NCI-H146 treated with DMSO at 0.1 percent for 48 hours (cell line): ENCODE measurements around the gene MPPED1.

ENCODE experiments used
- DNase-seq: peaks from one replicate; lab custom pipeline; 2025; ENCODE audit not compliant: unreplicated experiment; lab: John Stamatoyannopoulos, UW

MPPED1 gene

DNA sequence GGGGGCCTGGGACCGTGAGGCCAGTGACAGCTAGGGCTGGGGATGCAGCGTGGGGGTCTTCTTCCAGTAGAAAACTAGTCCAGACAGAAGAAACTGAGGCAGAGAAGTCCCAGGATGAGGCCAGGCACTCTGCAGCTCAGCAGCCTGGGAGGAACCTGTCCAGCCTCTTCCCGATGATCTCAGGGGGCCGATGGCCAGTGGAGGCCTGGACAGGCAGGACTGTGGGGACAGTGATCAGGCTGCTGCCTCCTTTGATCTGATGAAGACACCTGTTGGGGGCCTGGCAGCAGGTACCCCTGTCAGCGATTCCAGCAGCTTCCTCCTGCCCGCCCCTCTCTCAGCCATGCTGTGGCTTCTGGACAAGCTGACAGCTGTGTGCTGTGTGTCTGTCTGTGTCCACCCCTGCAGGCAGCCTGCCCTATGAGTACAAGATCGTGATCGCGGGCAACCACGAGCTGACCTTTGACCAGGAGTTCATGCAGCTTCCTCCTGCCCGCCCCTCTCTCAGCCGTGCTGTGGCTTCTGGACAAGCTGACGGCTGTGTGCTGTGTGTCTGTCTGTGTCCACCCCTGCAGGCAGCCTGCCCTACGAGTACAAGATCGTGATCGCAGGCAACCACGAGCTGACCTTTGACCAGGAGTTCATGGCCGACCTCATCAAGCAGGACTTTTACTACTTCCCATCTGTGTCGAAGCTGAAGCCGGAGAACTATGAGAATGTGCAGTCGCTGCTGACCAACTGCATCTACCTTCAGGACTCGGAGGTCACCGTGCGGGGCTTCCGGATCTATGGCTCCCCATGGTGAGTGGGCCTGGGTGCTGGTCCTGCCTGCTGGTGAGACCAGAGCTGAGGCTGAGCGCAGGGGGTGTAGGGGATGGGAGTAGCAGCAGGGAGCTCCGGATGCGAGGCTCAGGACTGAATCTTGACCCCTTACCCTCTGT is 62.6 kb downstream of the MPPED1 start:
- DNase-seq, result no peak

DNA sequence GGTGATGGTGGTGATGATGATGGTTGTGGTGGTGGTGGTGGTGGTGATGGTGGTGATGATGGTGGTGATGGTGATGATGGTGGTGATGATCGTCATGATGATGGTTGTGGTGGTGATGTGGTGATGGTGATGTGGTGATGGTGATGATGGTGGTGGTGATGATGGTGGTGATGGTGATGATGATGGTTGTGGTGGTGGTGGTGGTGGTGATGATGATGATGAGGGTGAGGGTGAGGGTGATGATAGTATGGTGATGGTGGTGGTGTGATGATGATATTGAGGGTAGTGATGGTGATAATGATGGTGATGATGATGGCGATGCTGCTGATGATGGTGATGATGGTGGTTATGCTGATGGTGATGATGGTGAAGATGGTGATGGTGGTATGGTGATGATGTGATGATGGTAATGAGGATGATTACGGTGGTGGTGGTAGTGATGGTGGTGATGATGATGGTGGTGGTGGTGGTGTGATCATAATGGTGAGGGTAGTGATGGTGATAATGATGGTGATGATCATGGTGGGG is 63.8 kb downstream of the MPPED1 start:
- DNase-seq, result no peak

DNA sequence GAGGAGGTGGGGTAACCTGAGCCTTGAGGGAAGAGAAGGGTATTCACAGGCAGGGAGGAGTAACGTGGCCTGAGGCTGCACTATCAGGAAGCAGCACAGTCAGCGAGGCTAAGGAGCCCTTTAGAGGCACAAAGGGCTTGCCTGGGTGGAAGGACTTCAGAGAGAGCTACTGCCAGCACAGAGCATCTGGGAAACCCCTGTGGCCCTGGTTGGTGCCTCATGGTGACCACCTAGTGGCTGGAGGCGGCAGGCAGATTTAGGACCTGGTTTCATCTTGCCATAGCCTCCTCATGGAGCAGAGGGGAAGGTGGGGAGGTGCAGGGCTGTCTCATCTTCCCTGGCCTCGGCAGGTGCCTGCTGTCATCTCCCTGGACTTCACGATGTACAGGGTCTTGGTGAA is 64.5 kb downstream of the MPPED1 start:
- DNase-seq, result no peak

DNA sequence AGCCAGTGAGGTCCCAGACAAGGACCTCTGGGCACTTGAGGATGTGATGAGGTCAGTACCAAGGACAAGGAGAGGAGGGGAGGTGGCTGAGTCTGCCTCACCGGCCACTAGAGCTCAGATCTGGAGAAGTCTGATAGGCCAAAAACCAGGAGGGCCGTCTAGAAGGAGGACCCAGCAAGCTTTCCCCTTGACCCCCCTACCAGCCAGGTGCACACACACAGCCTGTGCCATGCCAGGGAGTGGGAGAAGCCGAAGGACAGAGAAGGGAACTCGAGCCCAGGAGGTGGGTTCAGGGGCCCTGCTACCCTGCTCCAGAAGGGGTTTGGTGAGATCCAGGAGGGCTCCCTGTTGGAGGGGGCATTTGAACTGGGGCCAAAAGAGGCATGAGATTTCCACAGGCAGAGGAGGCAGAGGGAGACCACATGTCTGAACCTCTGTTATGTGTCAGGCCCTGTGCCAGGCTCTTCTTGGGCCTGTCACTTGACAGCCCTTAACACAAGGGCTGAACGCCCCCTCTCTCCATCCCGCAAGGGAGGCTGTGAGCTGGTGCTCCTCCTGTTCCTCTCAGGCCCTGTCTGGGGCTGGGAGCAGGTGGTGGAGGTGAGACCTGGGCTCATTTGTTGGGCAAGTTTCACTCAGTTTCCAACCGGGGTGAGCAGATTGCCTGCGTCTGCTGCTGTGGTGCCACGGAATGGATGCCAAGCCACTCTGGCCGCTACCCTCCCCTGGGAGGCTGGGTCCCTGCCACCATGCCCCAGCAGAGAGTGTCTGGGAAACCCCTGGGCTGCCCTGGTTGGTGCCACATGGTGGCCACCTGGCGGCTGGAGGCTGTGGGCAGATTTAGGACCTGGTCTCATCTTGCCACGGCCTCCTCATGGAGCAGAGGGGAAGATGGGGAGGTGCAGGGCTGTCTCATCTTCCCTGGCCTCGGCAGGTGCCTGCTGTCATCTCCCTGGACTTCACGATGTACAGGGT is 65.2 kb downstream of the MPPED1 start:
- DNase-seq, result no peak

DNA sequence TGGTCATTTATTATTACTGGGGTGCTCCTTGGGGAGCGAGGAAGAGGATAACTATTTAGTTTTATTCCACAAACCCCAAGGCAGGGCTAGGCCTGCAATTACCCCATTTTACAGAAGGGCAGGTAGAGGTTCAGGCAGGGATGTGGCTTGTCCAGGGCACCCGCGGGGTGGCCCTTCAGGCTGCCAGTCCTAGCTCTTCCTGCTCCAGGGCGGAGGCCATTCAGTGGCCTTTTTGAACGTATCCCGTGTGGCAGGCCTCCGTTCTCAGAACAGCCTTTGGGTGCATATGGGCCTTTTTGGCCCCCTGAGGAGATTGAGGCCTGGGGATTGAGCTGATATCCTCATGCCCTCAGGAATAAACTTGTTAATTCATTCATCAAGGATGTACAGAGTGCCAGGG is 66.2 kb downstream of the MPPED1 start:
- DNase-seq, result no peak

DNA sequence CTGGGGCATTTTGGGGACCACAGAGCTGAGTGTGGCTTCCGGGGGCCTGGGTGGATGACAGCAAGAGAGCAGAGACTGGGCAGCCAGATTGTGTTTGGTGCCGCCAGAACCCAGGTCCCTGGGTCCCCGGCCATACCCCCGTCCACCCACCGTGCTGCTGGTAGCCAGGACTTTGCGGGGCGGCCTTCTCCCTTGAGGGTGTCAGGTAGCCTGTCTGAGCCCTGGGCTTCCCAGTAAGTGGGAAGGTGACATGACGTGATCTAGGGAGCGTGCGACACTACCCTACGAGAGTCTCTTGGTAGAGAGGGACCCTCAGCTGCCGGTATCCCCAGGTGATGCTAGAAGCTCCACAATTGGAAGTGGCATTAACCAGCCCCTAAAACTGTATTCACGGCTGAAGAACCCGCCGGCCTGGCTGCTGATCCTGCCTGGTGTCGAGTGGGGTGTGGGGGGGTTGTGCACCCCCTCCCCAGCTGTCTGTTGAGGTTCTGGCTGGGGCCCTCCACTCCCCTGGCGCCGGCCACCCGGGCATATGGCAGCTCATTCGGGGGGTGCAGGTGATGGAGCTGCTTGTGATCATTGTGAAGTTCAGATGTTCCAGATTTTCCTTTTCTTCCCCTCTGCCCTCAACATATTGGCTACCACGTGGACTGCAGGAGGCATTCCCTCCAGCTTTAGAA is 66.9 kb downstream of the MPPED1 start:
- no peak for DNase-seq

DNA sequence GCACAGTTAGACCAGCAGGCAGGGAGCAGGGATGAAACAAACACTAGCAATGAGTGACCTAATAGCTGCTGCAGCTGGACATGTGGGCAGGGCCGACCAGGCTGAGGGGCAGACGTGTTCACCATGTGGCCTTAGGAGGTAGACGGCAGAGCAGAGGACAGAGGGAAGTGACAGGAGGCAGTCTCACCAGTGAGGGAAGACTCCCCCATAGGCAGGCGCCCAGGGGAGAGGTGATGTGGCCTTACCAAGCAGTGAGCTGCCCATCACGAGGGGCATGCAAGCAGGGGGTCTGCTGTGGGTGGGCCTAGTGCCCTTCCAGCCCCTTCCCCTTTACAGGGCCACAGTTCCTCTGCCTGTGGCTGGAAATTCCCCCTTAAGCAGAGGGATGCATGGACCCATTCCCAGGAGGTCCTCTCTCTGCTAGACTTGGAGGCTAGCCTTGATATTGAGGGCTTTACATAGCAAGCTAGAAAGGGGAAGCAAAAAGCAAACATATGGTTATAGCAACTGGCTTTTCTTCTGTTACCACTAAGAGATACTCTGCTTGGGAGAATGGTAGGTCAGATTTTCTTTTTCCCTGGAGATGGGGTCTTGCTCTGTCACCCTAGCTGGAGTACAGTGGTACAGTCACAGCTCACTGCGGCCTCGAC is 67.6 kb downstream of the MPPED1 start:
- no peak for DNase-seq

DNA sequence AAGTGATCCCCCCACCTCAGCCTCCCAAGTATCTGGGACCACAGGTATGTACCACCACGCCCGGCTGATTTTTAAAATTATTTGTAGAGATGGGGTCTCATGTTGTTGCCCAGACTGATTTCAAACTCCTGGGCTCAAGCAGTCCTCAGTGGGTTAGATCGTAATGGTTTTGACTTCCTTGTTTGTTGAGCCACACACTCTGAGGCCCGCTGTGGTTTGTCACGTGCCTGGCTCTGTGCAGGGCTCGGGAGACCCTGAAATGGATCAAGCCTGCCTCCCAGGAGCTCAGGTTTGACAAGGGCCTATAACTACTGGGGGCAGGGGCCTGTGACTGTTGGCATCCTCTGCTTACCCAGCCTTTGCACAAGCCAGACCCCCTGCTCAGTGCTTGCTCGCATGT is 68.1 kb downstream of the MPPED1 start:
- DNase-seq, result no peak

DNA sequence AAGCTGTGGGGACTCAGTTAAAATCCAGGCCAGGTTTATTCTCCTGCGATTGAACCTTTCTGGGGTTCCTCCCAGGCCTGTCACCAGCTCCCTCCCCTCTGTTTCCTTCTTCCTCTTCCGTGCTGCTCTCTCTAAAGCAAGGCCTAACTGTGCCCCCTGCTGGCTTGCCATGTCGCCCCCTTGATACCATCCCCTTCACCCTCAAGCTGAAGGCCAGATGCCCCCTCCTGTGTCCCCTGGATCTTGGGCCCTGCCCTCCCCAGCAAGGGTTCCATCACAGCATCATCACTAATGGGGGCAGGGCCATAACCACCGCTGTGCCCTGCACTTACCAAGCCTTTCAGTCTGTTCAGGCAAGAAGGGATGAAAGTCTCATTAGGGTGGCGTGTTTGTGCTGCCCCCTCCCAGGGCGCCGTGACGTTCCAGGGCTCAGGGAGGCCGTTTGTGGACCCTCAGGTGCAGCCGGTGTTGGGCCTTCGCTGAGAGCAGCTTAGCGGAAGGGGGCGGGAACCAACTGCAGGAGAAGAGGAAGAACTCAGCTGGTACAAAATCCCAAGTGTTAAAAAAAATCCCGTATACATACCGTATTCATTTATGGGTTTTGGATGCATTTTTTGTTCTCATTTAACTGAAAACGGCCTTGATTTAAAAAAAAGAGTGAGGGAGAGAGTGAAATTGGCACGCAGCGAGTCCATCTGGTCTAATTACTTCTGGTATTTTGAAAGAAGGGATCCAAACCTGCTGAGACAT is 69.9 kb downstream of the MPPED1 start:
- no peak for DNase-seq

DNA sequence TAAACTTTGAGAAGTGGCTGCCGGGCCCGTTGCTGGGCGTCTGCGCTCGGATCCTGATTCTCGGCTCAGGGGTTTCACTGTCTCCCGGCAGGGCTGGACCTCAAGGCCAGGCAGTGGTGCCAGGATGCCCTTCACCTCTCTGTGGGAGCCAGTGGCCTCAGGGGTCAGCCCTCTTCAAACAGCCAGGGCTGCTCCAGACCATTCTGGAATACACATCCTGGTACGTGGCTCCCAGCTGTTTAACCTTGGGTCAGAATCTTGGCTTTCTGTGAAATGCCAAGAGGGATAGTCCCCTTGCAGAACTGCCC is 70.5 kb downstream of the MPPED1 start:
- no peak for DNase-seq

DNA sequence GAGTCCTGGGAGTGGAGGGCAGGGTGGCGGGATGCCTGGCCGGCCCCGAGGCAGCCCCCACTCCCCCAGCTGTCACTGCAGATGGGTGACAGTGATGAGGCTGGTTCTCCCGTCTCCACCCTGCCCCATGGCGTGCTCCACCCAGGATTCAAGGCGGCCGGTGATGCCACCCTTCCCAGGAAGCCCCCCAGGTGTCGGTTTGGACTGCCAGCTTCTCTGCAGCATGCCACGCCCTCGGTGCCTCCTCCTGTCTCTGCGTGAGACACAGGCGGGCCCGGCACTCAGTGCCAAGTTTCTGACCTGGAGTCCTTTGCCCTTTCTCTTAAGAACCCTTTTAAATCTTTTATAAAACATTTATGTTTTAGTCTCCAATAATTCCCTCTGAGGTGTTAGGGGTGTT is 71.5 kb downstream of the MPPED1 start:
- DNase-seq, result no peak

DNA sequence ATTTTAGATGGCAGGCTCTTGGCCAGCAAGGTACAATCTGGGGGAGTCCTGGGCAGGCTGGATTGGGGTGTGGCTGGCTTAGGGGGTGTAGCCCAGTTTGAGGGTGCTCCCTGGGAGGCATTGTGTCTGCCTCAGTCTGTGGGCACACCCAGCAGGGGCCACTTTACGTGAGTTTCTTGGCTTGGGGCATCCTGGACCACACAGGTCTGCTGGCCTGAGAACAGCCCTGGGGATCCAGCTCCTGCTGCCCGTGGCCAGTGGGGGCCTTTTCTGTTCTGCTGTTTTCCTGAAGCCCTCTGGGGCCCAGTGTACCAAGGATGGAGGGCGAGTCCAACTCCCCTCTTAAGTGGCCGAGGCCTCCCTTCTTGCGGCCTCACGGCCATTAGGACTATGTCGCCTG is 71.9 kb downstream of the MPPED1 start:
- no peak for DNase-seq

DNA sequence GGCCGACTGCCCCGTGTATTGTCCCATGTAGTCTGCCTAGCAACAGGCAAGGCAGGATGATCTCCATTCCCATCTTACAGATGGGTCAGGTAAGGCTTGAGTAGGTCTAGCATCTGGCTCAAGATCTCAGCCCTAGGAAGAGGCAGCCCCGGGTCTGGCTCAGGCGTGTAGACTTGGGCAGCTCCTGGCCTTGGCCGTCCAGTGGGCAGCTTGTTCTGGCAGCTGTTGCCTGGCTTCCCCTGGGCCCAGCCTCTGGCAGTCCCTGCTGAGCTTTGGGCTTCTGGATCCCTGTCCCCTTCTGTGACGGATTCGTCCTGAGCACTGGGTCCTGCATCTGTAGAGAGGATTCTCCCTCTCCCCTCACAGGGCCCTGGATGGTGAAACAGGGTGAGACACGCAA is 72.4 kb downstream of the MPPED1 start:
- DNase-seq, result no peak

DNA sequence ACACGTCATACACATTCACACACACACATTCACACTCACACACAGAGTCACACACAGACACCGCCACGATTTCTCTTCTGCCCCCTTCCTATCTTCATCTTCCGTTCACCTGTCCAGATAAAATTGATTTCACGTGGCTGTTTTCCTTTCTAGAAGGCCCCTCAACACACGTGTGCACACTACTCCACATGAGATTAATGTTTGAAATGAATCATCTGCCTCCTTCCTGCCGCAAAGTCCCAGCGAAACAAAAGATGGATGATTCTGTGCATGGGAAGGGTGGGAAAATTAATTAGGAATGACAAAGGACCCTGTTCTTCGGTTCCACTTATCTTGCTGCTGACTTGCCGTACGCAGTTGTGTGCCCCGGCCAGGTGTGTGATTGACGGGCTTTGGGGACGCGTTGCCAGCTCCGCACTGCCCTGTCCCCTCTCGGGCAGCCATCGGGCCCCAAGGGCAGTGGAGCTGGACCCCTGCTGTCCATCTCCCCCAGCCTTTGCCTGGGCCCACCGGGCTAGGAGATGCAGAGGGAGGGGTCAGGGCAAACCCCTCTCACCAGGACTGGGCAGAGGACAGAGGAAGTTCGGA is 73.8 kb downstream of the MPPED1 start:
- no peak for DNase-seq

DNA sequence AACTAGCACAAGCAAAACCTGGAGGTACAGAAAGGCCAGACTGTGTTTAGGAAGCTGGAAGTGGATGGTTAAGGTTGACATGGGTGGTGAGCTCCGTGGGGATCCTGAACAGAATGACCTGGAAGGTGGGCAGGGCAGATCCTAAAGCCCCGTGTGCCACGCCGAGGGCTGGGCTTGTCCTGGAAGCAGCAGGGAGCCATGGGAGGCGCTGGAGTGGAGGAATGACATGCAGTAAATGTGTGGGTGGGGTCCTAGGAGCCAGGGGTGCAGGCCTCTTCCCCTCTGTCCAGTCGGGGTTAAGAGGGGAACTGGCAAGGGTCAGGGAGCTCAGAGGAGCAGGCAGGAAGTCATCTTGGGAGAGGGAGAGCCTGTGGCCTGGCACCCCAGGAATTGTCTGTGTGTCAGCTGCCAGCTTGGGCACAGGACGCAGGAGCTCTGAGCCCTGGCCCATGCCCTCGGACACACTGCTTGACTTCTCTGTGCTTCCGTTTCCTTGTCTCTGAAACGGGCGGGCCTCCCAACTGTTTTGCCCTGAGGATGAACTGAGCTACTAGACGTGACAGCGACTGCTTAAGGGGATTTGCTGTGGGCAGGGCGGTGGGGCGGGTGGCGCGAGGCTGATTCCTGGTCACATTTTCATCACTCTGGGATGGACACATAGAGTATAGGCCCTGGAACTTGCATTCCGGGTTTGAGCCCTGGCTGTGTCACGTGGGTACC is 75.7 kb downstream of the MPPED1 start:
- DNase-seq, result no peak

DNA sequence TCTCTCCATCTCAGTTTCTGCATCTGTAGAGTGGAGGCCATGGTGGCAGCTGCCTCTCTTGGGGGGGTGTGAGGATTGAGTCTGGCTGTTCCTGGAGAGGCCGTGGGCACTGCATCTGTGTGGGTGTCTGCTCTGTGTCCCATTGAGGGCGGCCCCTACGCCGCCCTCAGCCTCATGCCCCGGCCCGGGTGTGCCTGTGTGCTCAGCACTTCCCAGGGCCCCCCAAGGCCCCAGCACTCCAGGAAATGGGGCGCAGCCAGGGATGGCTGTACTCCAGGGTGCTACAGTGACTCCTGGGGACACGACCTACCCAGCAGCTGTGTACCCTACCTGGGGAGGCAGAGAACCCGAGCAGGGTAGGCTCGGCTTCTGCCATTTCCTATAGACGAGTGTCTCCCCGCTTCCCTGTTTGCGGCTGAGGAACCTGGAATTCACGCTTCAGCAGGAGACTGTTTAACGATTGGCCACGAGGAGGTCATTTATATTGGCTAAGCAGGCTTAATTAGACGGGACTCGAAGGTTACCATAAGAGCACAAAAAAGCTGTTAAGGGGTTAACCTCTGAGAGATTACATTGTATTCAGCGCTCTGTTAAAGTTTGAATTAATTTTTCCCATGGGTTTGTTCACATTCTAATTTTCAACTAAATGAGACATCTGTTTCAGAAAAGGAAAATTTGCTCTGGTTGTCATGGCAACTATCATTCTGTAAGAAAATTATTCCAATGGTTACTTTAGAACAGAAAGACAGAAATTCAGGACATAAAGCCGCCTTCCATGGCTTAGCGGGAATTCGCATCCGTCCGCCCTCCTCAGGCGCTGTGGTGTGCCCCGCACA is 76.4 kb downstream of the MPPED1 start:
- no peak for DNase-seq

DNA sequence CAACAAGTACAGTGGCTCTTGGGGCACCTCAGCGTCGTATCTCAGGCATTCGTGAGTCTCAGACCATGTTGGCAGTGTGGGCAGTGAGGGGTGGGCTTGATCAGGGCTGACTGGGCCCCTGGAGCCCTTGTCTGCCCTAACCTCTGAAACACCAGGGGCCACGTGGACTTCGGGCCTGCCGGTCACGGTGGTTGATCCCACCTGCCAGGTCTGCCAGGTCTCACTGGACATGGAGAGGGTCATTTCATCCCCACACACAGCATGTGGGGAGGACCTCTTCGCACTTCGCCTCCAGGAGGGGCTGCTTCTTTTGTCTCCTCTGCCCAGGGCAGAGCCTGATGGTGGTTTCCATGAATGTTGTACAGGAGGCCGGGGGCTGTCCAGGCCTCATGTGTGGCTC is 77.1 kb downstream of the MPPED1 start:
- DNase-seq, result no peak

DNA sequence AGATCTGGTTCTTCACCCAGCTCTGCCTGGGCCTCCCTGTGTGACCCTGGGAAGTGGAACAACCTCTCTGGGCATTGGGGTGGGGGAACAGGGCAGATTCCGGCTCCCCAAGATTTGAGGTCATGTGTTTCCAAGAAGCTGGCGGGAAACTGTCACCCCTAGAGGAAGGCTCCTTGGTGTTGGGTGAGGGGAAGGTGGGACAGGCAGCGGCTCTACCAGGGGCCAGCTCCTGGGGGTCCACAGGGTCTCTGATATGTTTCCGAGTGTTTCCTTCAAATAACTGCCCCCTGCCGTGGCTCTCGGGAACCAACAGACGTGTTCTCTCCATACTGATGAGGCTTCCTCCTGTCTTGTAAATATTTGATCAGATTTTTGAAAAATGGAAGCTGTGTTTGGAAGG is 78.5 kb downstream of the MPPED1 start:
- no peak for DNase-seq
